ENCODE measurements around the gene ZNF649. TPM values are rescaled to one million over a fixed set of nuclear protein-coding genes. Genes with fewer than 3 reads are reported as not detected.

ZNF649 gene
- total and polyA plus RNA-seq, 10 of the 15 experiments (the other 5 are each of a cell fraction or from before 2014, with no cell fraction given) = 0.87 to 9.7 (median 4.7) TPM

DNA sequence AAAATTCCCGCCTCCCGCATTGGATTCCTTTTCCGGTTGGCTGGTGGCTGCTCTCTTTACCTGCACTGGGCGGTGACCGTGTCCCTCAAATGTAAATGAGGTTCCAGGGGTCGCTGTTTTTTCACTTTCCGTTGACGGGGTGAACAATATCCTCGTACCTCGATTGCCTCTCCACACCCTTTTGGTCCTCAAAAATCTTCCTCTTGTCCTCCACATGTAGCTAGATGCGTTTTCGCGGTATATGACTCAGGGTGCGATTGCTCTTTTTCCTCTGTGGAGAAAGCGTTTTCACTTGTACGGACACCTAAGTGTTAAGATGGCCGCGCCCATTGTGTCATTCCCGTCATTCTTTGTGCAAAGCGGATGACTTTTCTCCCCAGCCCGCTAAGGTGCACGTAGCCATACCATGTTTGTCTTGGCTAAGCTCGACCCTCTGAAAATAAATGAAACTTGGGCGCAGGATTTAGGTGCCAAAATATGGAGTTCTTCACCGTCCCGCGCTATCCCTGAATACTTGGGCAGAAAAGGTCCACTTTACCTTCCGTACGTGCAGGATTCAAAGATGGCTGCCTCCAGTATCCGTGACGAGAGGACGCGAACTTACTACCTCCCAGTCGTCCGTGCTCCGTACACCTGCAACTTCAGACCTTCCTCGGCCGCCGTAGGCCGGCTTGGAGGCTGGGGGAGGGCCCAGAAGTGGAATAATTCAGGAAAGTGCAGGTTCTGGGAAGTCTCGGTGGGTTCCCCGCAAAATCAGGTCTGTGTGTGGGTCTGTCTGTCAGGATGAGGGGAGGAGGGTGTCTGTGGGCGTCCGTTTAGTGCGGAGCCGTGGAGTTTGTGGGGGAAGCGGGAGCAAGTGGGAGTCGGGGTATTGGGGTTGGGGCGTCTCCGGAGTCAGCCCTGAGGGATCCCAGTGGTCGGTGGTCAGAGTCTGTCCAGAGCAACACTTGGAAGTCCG is 22.2 kb upstream of the ZNF649 start, which contains the start of gene ZNF613 (continued):
- TF ChIP-seq MEF2B (IDR thresholded peaks at IDR 0.05; ENCODE audit: partially characterized antibody, poor library complexity, severe bottlenecking) = no peak
- peak; percentile 24 for TF ChIP-seq POLR2A (IDR thresholded peaks at IDR 0.05; ENCODE audit: low read depth, low read length)
- TF ChIP-seq WRNIP1 (IDR thresholded peaks at IDR 0.05; ENCODE audit: borderline replicate concordance, low read depth, low read length) = no peak; the same call in 1 of the 2 replicates
- TF ChIP-seq, protein P1, sequence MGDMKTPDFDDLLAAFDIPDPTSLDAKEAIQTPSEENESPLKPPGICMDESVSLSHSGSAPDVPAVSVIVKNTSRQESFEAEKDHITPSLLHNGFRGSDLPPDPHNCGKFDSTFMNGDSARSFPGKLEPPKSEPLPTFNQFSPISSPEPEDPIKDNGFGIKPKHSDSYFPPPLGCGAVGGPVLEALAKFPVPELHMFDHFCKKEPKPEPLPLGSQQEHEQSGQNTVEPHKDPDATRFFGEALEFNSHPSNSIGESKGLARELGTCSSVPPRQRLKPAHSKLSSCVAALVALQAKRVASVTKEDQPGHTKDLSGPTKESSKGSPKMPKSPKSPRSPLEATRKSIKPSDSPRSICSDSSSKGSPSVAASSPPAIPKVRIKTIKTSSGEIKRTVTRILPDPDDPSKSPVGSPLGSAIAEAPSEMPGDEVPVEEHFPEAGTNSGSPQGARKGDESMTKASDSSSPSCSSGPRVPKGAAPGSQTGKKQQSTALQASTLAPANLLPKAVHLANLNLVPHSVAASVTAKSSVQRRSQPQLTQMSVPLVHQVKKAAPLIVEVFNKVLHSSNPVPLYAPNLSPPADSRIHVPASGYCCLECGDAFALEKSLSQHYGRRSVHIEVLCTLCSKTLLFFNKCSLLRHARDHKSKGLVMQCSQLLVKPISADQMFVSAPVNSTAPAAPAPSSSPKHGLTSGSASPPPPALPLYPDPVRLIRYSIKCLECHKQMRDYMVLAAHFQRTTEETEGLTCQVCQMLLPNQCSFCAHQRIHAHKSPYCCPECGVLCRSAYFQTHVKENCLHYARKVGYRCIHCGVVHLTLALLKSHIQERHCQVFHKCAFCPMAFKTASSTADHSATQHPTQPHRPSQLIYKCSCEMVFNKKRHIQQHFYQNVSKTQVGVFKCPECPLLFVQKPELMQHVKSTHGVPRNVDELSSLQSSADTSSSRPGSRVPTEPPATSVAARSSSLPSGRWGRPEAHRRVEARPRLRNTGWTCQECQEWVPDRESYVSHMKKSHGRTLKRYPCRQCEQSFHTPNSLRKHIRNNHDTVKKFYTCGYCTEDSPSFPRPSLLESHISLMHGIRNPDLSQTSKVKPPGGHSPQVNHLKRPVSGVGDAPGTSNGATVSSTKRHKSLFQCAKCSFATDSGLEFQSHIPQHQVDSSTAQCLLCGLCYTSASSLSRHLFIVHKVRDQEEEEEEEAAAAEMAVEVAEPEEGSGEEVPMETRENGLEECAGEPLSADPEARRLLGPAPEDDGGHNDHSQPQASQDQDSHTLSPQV (IDR thresholded peaks at IDR 0.05) = no peak
- peak; percentile 46 for TF ChIP-seq SMAD1 (IDR thresholded peaks at IDR 0.05; ENCODE audit: low read depth, partially characterized antibody)
- TF ChIP-seq, protein P2, sequence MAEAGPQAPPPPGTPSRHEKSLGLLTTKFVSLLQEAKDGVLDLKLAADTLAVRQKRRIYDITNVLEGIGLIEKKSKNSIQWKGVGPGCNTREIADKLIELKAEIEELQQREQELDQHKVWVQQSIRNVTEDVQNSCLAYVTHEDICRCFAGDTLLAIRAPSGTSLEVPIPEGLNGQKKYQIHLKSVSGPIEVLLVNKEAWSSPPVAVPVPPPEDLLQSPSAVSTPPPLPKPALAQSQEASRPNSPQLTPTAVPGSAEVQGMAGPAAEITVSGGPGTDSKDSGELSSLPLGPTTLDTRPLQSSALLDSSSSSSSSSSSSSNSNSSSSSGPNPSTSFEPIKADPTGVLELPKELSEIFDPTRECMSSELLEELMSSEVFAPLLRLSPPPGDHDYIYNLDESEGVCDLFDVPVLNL (IDR thresholded peaks at IDR 0.05; ENCODE audit: low read depth, low read length) = no peak
- TF ChIP-seq LARP7 (IDR thresholded peaks at IDR 0.05) = no peak
- peak; percentile 74 for TF ChIP-seq HCFC1 (IDR thresholded peaks at IDR 0.05; ENCODE audit: low read length)
- no peak for TF ChIP-seq NR2F1 (conservative IDR thresholded peaks at IDR 0.05)
- TF ChIP-seq, protein P3, sequence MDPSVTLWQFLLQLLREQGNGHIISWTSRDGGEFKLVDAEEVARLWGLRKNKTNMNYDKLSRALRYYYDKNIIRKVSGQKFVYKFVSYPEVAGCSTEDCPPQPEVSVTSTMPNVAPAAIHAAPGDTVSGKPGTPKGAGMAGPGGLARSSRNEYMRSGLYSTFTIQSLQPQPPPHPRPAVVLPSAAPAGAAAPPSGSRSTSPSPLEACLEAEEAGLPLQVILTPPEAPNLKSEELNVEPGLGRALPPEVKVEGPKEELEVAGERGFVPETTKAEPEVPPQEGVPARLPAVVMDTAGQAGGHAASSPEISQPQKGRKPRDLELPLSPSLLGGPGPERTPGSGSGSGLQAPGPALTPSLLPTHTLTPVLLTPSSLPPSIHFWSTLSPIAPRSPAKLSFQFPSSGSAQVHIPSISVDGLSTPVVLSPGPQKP (IDR thresholded peaks at IDR 0.05; ENCODE audit: low read depth, low read length) = peak; percentile 21; the same call in 1 of the 2 replicates
- no peak for TF ChIP-seq POLR2AphosphoS5 (IDR thresholded peaks at IDR 0.05; ENCODE audit: low read length)
- peak; percentile 64; the same call in 1 of the 2 replicates for TF ChIP-seq CHD2 (IDR thresholded peaks at IDR 0.05; ENCODE audit: borderline replicate concordance, low read depth, low read length)
- TF ChIP-seq, protein P4, sequence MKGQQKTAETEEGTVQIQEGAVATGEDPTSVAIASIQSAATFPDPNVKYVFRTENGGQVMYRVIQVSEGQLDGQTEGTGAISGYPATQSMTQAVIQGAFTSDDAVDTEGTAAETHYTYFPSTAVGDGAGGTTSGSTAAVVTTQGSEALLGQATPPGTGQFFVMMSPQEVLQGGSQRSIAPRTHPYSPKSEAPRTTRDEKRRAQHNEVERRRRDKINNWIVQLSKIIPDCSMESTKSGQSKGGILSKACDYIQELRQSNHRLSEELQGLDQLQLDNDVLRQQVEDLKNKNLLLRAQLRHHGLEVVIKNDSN (IDR thresholded peaks at IDR 0.05; ENCODE audit: borderline replicate concordance, extremely low read length, insufficient read depth, low read depth, low read length) = no peak
- peak; percentile 24; the same call in 1 of the 2 replicates for TF ChIP-seq MTA2 (IDR thresholded peaks at IDR 0.05; ENCODE audit: low read depth)
- TF ChIP-seq RB1 (IDR thresholded peaks at IDR 0.05; ENCODE audit: borderline replicate concordance) = no peak; the same call in 1 of the 2 replicates
- TF ChIP-seq, protein P5, sequence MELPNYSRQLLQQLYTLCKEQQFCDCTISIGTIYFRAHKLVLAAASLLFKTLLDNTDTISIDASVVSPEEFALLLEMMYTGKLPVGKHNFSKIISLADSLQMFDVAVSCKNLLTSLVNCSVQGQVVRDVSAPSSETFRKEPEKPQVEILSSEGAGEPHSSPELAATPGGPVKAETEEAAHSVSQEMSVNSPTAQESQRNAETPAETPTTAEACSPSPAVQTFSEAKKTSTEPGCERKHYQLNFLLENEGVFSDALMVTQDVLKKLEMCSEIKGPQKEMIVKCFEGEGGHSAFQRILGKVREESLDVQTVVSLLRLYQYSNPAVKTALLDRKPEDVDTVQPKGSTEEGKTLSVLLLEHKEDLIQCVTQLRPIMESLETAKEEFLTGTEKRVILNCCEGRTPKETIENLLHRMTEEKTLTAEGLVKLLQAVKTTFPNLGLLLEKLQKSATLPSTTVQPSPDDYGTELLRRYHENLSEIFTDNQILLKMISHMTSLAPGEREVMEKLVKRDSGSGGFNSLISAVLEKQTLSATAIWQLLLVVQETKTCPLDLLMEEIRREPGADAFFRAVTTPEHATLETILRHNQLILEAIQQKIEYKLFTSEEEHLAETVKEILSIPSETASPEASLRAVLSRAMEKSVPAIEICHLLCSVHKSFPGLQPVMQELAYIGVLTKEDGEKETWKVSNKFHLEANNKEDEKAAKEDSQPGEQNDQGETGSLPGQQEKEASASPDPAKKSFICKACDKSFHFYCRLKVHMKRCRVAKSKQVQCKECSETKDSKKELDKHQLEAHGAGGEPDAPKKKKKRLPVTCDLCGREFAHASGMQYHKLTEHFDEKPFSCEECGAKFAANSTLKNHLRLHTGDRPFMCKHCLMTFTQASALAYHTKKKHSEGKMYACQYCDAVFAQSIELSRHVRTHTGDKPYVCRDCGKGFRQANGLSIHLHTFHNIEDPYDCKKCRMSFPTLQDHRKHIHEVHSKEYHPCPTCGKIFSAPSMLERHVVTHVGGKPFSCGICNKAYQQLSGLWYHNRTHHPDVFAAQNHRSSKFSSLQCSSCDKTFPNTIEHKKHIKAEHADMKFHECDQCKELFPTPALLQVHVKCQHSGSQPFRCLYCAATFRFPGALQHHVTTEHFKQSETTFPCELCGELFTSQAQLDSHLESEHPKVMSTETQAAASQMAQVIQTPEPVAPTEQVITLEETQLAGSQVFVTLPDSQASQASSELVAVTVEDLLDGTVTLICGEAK (IDR thresholded peaks at IDR 0.05; ENCODE audit: borderline replicate concordance) = peak; percentile 55; the same call in 1 of the 2 replicates
